GM18526 (cell line): ENCODE measurements around the gene XRRA1.

Experiments used
- POLR2A ChIP-seq: IDR thresholded peaks from 3 replicates; pipeline ENCODE4 v1.6.1; 2011; ENCODE audit not compliant: insufficient read length; ENCODE audit errors: extremely low read depth

Gene XRRA1

GRCh38 chr11:74954199-74954598 lies 5.3 kb upstream of the XRRA1 start:
- no peak for TF ChIP-seq POLR2A

- TF ChIP-seq POLR2A: no peak
Measured at GRCh38 chr11:74953451-74953850, 4.6 kb upstream of the XRRA1 start.

- no peak for TF ChIP-seq POLR2A
Measured at GRCh38 chr11:74952752-74953151, 3.9 kb upstream of the XRRA1 start.

- TF ChIP-seq POLR2A: no peak
Measured at GRCh38 chr11:74951226-74951625, 2.3 kb upstream of the XRRA1 start.

- no peak for TF ChIP-seq POLR2A
Measured at GRCh38 chr11:74950374-74950969, 1.6 kb upstream of the XRRA1 start.

GRCh38 chr11:74949753-74950137 lies 854 bp upstream of the XRRA1 start:
- no peak for TF ChIP-seq POLR2A

GRCh38 chr11:74948546-74948897 lies 369 bp downstream of the XRRA1 start:
- no peak for TF ChIP-seq POLR2A

- no peak for TF ChIP-seq POLR2A
Measured at GRCh38 chr11:74942073-74942759, 6.7 kb downstream of the XRRA1 start.

GRCh38 chr11:74941492-74941891 lies 7.4 kb downstream of the XRRA1 start:
- TF ChIP-seq POLR2A: no peak

- no peak for TF ChIP-seq POLR2A
Measured at GRCh38 chr11:74937696-74938475, 11.0 kb downstream of the XRRA1 start.

- TF ChIP-seq POLR2A: no peak
Measured at GRCh38 chr11:74936976-74937375, 11.9 kb downstream of the XRRA1 start.

GRCh38 chr11:74936087-74936486 lies 12.8 kb downstream of the XRRA1 start:
- TF ChIP-seq POLR2A: no peak

- no peak for TF ChIP-seq POLR2A
Measured at GRCh38 chr11:74935285-74935684, 13.6 kb downstream of the XRRA1 start.

- TF ChIP-seq POLR2A: no peak
Measured at GRCh38 chr11:74933765-74934164, 15.1 kb downstream of the XRRA1 start.

GRCh38 chr11:74932797-74933196 lies 16.1 kb downstream of the XRRA1 start:
- TF ChIP-seq POLR2A: no peak

- no peak for TF ChIP-seq POLR2A
Measured at GRCh38 chr11:74932169-74932568, 16.7 kb downstream of the XRRA1 start.
